Astrocyte (in vitro differentiated cells and primary cell): ENCODE measurements around the gene TWF2. TPM values are rescaled to one million over a fixed set of nuclear protein-coding genes. Genes with fewer than 3 reads are reported as not detected.

Source experiments
- DNase-seq: peaks from one replicate; pipeline ENCODE4 v3.0.0-alpha.2; 2010; ENCODE audit warnings: low read depth
- FAIRE-seq: peaks from 2 replicates; lab custom pipeline; 2011; peaks lifted over from hg19 to GRCh38; lab: Jason Lieb, UNC
- H2AFZ ChIP-seq: 2 replicates; pipeline ENCODE4 v1.6.0; 2012; ENCODE audit warnings: low read depth, low read length, inconsistent platforms
- H3K27ac ChIP-seq: 2 replicates; pipeline ENCODE4 v1.5.1; 2011; ENCODE audit warnings: low read depth, low read length, inconsistent platforms
- H3K27me3 ChIP-seq: 2 replicates; pipeline ENCODE4 v1.6.0; 2011; ENCODE audit warnings: low read length, inconsistent platforms; ENCODE audit not compliant: insufficient read depth
- H3K36me3 ChIP-seq: 2 replicates; pipeline ENCODE4 v1.5.1; 2011; ENCODE audit warnings: low read length, inconsistent platforms; ENCODE audit not compliant: insufficient read depth
- H3K4me1 ChIP-seq: 2 replicates; pipeline ENCODE4 v1.5.1; 2011; ENCODE audit warnings: low read length, inconsistent platforms; ENCODE audit not compliant: insufficient read depth
- H3K4me2 ChIP-seq: 2 replicates; pipeline ENCODE4 v1.6.0; 2012; ENCODE audit warnings: low read length, inconsistent platforms
- H3K4me3 ChIP-seq: 2 replicates; pipeline ENCODE4 v1.5.1; 2011; ENCODE audit warnings: low read depth, mild to moderate bottlenecking, low read length, inconsistent platforms; ENCODE audit not compliant: insufficient read depth
- H3K79me2 ChIP-seq: 2 replicates; pipeline ENCODE4 v1.6.0; 2012; ENCODE audit warnings: mild to moderate bottlenecking, low read length, inconsistent platforms; ENCODE audit not compliant: insufficient read depth
- H3K9ac ChIP-seq: 2 replicates; pipeline ENCODE4 v1.6.0; 2012; ENCODE audit warnings: mild to moderate bottlenecking, low read length, inconsistent platforms
- H3K9me3 ChIP-seq: 2 replicates; pipeline ENCODE4 v1.5.1; 2012; ENCODE audit warnings: low read depth, mild to moderate bottlenecking, low read length, inconsistent platforms; ENCODE audit not compliant: insufficient read depth
- H4K20me1 ChIP-seq: 2 replicates; pipeline ENCODE4 v1.6.0; 2012; ENCODE audit warnings: low read length, inconsistent platforms; ENCODE audit not compliant: insufficient read depth
- H3K27ac Mint-ChIP-seq: one replicate; pipeline ENCODE4 v1.8.0; 2021; ENCODE audit warnings: mild to moderate bottlenecking, mixed read lengths; ENCODE audit not compliant: unreplicated experiment
- H3K27me3 Mint-ChIP-seq: one replicate; pipeline ENCODE4 v1.8.0; 2021; ENCODE audit warnings: low read depth, mixed read lengths; ENCODE audit not compliant: unreplicated experiment
- H3K36me3 Mint-ChIP-seq: one replicate; pipeline ENCODE4 v1.8.0; 2021; ENCODE audit warnings: low read depth, mixed read lengths; ENCODE audit not compliant: unreplicated experiment
- H3K4me1 Mint-ChIP-seq: one replicate; pipeline ENCODE4 v1.8.0; 2021; ENCODE audit warnings: low read depth, mixed read lengths; ENCODE audit not compliant: unreplicated experiment
- H3K4me3 Mint-ChIP-seq: one replicate; pipeline ENCODE4 v1.8.0; 2021; ENCODE audit warnings: mild to moderate bottlenecking, moderate library complexity, mixed read lengths; ENCODE audit not compliant: unreplicated experiment
- H3K9me3 Mint-ChIP-seq: one replicate; pipeline ENCODE4 v1.8.0; 2021; ENCODE audit warnings: mild to moderate bottlenecking, mixed read lengths; ENCODE audit not compliant: unreplicated experiment
- EZH2 ChIP-seq: IDR thresholded peaks from 2 replicates; pipeline ENCODE4 v1.6.1; 2012; ENCODE audit warnings: mild to moderate bottlenecking, low read length, inconsistent platforms; ENCODE audit not compliant: insufficient read depth
- total RNA-seq: library from RNA; stranded (reverse); gene quantifications from 2 replicates; pipeline ENCODE4 v1.2.1, GENCODE V29; 2021
- TF ChIP-seq, protein P1 (sequence below): IDR thresholded peaks from 2 replicates; pipeline ENCODE4 v1.5.1; 2011; ENCODE audit warnings: low read depth, mild to moderate bottlenecking, inconsistent platforms, low read length, moderate library complexity; ENCODE audit not compliant: insufficient read depth

Gene TWF2
- total RNA-seq, 1 donor from 2014 or later: 103 TPM

DNA sequence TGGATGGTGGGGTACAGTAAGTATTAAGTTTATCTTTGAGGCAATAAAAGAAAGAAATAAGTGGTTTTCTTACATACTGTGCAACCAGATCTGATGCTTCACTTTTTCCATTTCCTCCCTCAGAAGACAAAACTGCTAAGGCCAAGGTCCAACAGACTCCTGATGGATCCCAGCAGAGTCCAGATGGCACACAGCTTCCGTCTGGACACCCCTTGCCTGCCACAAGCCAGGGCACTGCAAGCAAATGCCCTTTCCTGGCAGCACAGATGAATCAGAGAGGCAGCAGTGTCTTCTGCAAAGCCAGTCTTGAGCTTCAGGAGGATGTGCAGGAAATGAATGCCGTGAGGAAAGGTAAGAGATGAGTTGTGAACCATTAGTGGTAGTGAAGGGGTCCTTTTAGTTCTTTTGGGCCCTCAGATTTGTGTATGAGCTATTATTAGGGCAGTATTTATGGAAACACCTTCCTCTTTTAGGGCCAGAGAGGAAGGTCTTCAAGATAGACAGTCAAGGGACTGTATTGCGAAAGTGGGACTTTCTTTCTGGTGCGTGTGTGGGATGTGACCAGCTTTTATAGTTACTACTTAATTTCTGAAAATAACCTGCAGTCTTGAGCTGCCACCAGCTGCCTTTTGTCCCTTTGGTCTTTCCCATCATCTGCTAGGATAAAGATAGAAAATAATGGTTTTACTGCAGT is 36.4 kb downstream of the TWF2 start:
- Mint-ChIP-seq H3K27ac (no peak overlapping the region), H3K4me3 (no peak overlapping the region), H3K9me3 (no peaks in the 10 kb centered on the region), H3K36me3 (peaks cover 28% of the 10 kb centered on the region), H3K4me1 (peaks cover 15% of the 10 kb centered on the region), H3K27me3 (no peaks in the 10 kb centered on the region)
- Histone ChIP-seq H4K20me1 (peaks cover 47% of the 10 kb centered on the region), H2AFZ (no peak overlapping the region), H3K4me2 (no peak overlapping the region), H3K9me3 (no peaks in the 10 kb centered on the region), H3K4me3 (no peak overlapping the region), H3K27me3 (no peaks in the 10 kb centered on the region), H3K36me3 (peaks cover 59% of the 10 kb centered on the region), H3K79me2 (peaks cover 20% of the 10 kb centered on the region), H3K9ac (no peak overlapping the region), H3K27ac (no peak overlapping the region), H3K4me1 (peaks cover 7% of the 10 kb centered on the region)
- FAIRE-seq (no peak), DNase-seq (no peak)
- TF ChIP-seq EZH2: no peak
- TF ChIP-seq, protein P1, sequence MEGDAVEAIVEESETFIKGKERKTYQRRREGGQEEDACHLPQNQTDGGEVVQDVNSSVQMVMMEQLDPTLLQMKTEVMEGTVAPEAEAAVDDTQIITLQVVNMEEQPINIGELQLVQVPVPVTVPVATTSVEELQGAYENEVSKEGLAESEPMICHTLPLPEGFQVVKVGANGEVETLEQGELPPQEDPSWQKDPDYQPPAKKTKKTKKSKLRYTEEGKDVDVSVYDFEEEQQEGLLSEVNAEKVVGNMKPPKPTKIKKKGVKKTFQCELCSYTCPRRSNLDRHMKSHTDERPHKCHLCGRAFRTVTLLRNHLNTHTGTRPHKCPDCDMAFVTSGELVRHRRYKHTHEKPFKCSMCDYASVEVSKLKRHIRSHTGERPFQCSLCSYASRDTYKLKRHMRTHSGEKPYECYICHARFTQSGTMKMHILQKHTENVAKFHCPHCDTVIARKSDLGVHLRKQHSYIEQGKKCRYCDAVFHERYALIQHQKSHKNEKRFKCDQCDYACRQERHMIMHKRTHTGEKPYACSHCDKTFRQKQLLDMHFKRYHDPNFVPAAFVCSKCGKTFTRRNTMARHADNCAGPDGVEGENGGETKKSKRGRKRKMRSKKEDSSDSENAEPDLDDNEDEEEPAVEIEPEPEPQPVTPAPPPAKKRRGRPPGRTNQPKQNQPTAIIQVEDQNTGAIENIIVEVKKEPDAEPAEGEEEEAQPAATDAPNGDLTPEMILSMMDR: no peak

DNA sequence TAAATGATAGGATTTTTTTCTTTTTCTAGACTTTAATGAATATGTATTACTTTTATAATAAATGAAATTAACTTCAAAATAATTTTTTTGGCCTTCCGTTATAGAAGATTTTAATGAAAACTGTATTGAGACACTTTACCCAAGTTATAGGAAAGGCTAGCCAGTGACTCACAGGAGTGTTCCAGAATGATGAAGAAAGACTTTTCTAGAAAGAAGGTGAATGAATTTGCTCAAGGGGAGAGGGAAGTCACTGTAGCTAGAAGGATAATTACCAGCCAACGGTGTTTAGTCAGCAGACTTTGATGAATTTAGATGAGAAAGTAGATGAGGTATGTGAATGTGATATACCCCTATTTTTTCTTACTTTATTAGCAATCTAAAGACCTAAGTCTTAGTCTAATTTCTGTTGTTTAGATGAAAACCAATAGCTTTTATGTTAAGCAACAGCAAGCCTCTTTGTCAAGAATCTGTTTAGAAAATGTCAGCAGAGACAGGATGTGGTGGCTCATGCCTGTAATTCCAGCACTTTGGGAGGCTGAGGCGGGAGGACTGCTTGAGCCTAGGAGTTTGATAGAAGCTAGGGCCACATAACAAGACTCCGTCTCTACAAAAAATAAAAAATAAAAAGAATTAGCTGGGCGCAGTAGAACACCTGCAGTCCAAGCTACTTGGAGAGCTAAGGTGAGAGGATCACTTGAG is 37.8 kb downstream of the TWF2 start:
- Histone ChIP-seq H3K4me3 (no peak overlapping the region), H3K4me2 (no peak overlapping the region), H3K9ac (no peak overlapping the region), H3K9me3 (no peaks in the 10 kb centered on the region), H3K4me1 (peaks cover 10% of the 10 kb centered on the region), H4K20me1 (peaks cover 40% of the 10 kb centered on the region), H3K79me2 (peaks cover 20% of the 10 kb centered on the region), H3K36me3 (peaks cover 50% of the 10 kb centered on the region), H2AFZ (no peak overlapping the region), H3K27me3 (no peaks in the 10 kb centered on the region), H3K27ac (no peak overlapping the region)
- Mint-ChIP-seq H3K27ac (no peak overlapping the region), H3K4me3 (no peak overlapping the region), H3K27me3 (no peaks in the 10 kb centered on the region), H3K9me3 (no peaks in the 10 kb centered on the region), H3K36me3 (peaks cover 22% of the 10 kb centered on the region), H3K4me1 (peaks cover 17% of the 10 kb centered on the region)
- DNase-seq (no peak), FAIRE-seq (no peak)
- no peak for TF ChIP-seq EZH2
- TF ChIP-seq, protein P1: no peak
